NCI-H510A (cell line): ENCODE measurements around the gene SEMA3E.
"Not testable (repeated sequence)": the region's sequence is repeated elsewhere in the genome, so short reads cannot be mapped to it uniquely, and the experiment has no call there.

Source experiments
- DNase-seq: peaks from one replicate; lab custom pipeline; 2025; lab: John Stamatoyannopoulos, UW

The SEMA3E gene

GRCh38 chr7:83451501-83452045 is 197.4 kb downstream of the SEMA3E start:
- DNase-seq: no peak

- DNase-seq: no peak
These were observed 199.2 kb downstream of the SEMA3E start for GRCh38 chr7:83449781-83450180.

- no peak for DNase-seq
These were observed 201.3 kb downstream of the SEMA3E start for GRCh38 chr7:83447681-83448080.

GRCh38 chr7:83446102-83446669 is 202.8 kb downstream of the SEMA3E start:
- DNase-seq: no peak

- DNase-seq: no peak
These were observed 206.0 kb downstream of the SEMA3E start for GRCh38 chr7:83442911-83443310.

- no peak for DNase-seq
These were observed 209.9 kb downstream of the SEMA3E start for GRCh38 chr7:83439026-83439425.

- not testable (repeated sequence) for DNase-seq
These were observed 218.7 kb downstream of the SEMA3E start for GRCh38 chr7:83430289-83430688.

GRCh38 chr7:83429493-83429892 is 219.4 kb downstream of the SEMA3E start:
- no peak for DNase-seq

GRCh38 chr7:83427884-83428283 is 221.1 kb downstream of the SEMA3E start:
- no peak for DNase-seq

- DNase-seq: no peak
These were observed 222.6 kb downstream of the SEMA3E start for GRCh38 chr7:83426325-83426724.

- DNase-seq: no peak
These were observed 229.9 kb downstream of the SEMA3E start for GRCh38 chr7:83419013-83419412.

- no peak for DNase-seq
These were observed 233.1 kb downstream of the SEMA3E start for GRCh38 chr7:83415840-83416239.

GRCh38 chr7:83414947-83415346 is 234.0 kb downstream of the SEMA3E start:
- no peak for DNase-seq

GRCh38 chr7:83413831-83414230 is 235.1 kb downstream of the SEMA3E start:
- DNase-seq: no peak

- no peak for DNase-seq
These were observed 235.5 kb downstream of the SEMA3E start for GRCh38 chr7:83413424-83413823.

- DNase-seq: no peak
These were observed 237.8 kb downstream of the SEMA3E start for GRCh38 chr7:83410989-83411591.

GRCh38 chr7:83394776-83395175 is 254.2 kb downstream of the SEMA3E start:
- no peak for DNase-seq

GRCh38 chr7:83388436-83388835 is 260.5 kb downstream of the SEMA3E start:
- DNase-seq: no peak

GRCh38 chr7:83366629-83367028 is 282.3 kb downstream of the SEMA3E start:
- DNase-seq: no peak

- DNase-seq: no peak
These were observed 283.2 kb downstream of the SEMA3E start for GRCh38 chr7:83365746-83366145.

- no peak for DNase-seq
These were observed 285.9 kb downstream of the SEMA3E start for GRCh38 chr7:83362871-83363550.

GRCh38 chr7:83359108-83359507 is 289.8 kb downstream of the SEMA3E start:
- DNase-seq: no peak

GRCh38 chr7:83355143-83355542 is 293.8 kb downstream of the SEMA3E start:
- no peak for DNase-seq
